ENCODE measurements around the gene MB21D2.

MB21D2 gene

GRCh38 chr3:192916371-192917027, 1.2 kb downstream of the MB21D2 start:
- TF ChIP-seq ZNF384 (IDR thresholded peaks at IDR 0.05) = no peak
- TF ChIP-seq FOXK2 (IDR thresholded peaks at IDR 0.05) = no peak
- TF ChIP-seq PKNOX1 (IDR thresholded peaks at IDR 0.05) = no peak
- no peak for TF ChIP-seq HDGF (IDR thresholded peaks at IDR 0.05; ENCODE audit: borderline replicate concordance)
- no peak for TF ChIP-seq NFRKB (IDR thresholded peaks at IDR 0.05)
- TF ChIP-seq FOXA1 (IDR thresholded peaks at IDR 0.05) = no peak
- TF ChIP-seq L3MBTL2 (conservative IDR thresholded peaks at IDR 0.05) = no peak
- no peak for TF ChIP-seq SUZ12 (IDR thresholded peaks at IDR 0.05)
- peak; percentile 15 for DNase-seq (ENCODE audit: extremely low spot score)
- ChIA-PET POLR2A (interaction anchor here (0.6 to 1.9 kb wide), 5 partner anchors 13 to 124 kb away, joined by 5 to 6 read pairs (median 5); no protein-coding TSS in a partner anchor), CTCF (no interaction called here)

GRCh38 chr3:192915722-192916121, 1.9 kb downstream of the MB21D2 start:
- ChIA-PET CTCF (interaction anchor here (0.7 to 1.6 kb wide), 2 partner anchors 26 to 103 kb away, joined by 3 read pairs; no protein-coding TSS in a partner anchor), POLR2A (interaction anchor here (1.1 kb wide), 1 partner anchor 23 kb away, joined by 3 read pairs; no protein-coding TSS in a partner anchor)
- DNase-seq (ENCODE audit: extremely low spot score) = no peak
- no peak for TF ChIP-seq CTBP1 (IDR thresholded peaks at IDR 0.05; ENCODE audit: borderline replicate concordance)
- no peak for TF ChIP-seq ZNF384 (IDR thresholded peaks at IDR 0.05)
- TF ChIP-seq ARNT (IDR thresholded peaks at IDR 0.05) = no peak
- TF ChIP-seq LEF1 (IDR thresholded peaks at IDR 0.05; ENCODE audit: borderline replicate concordance) = no peak

- TF ChIP-seq CTBP1 (IDR thresholded peaks at IDR 0.05; ENCODE audit: borderline replicate concordance) (no peak), SP1 (IDR thresholded peaks at IDR 0.05) (no peak), FOXM1 (IDR thresholded peaks at IDR 0.05; ENCODE audit: borderline replicate concordance) (no peak), NFRKB (IDR thresholded peaks at IDR 0.05) (no peak), FOXA1 (IDR thresholded peaks at IDR 0.05) (no peak), FOXK2 (IDR thresholded peaks at IDR 0.05) (no peak), LEF1 (IDR thresholded peaks at IDR 0.05; ENCODE audit: borderline replicate concordance) (no peak), ZNF384 (IDR thresholded peaks at IDR 0.05) (no peak), SUZ12 (IDR thresholded peaks at IDR 0.05) (no peak), BHLHE40 (IDR thresholded peaks at IDR 0.05; ENCODE audit: borderline replicate concordance) (no peak)
- CTCF ChIA-PET = interaction anchor here (0.7 to 1.6 kb wide), 3 partner anchors 25 to 102 kb away, joined by 3 to 4 read pairs (median 3); no protein-coding TSS in a partner anchor
- POLR2A ChIA-PET = interaction anchor here (0.6 to 1.1 kb wide), 2 partner anchors 18 to 22 kb away, joined by 3 read pairs; no protein-coding TSS in a partner anchor
- peak; percentile 19 for DNase-seq (ENCODE audit: extremely low spot score)
These were observed 2.4 kb downstream of the MB21D2 start for GRCh38 chr3:192915304-192915703.

GRCh38 chr3:192914848-192915247, 2.8 kb downstream of the MB21D2 start:
- TF ChIP-seq LEF1 (IDR thresholded peaks at IDR 0.05; ENCODE audit: borderline replicate concordance) = no peak
- no peak for TF ChIP-seq ZNF384 (IDR thresholded peaks at IDR 0.05)
- TF ChIP-seq NFRKB (IDR thresholded peaks at IDR 0.05) = no peak
- no peak for TF ChIP-seq PKNOX1 (IDR thresholded peaks at IDR 0.05)
- no peak for TF ChIP-seq BHLHE40 (IDR thresholded peaks at IDR 0.05; ENCODE audit: borderline replicate concordance)
- no peak for TF ChIP-seq CTBP1 (IDR thresholded peaks at IDR 0.05; ENCODE audit: borderline replicate concordance)
- TF ChIP-seq HDGF (IDR thresholded peaks at IDR 0.05; ENCODE audit: borderline replicate concordance) = no peak
- no peak for TF ChIP-seq TARDBP (IDR thresholded peaks at IDR 0.05)
- TF ChIP-seq FOXM1 (IDR thresholded peaks at IDR 0.05; ENCODE audit: borderline replicate concordance) = no peak
- TF ChIP-seq FOXA1 (IDR thresholded peaks at IDR 0.05) = no peak
- TF ChIP-seq L3MBTL2 (conservative IDR thresholded peaks at IDR 0.05) = no peak
- TF ChIP-seq SUZ12 (IDR thresholded peaks at IDR 0.05) = no peak
- TF ChIP-seq ELF4 (IDR thresholded peaks at IDR 0.05) = no peak
- TF ChIP-seq SP1 (IDR thresholded peaks at IDR 0.05) = no peak
- no peak for TF ChIP-seq ARNT (IDR thresholded peaks at IDR 0.05)
- TF ChIP-seq FOXK2 (IDR thresholded peaks at IDR 0.05) = no peak
- ChIA-PET POLR2A (interaction anchor here (0.6 to 1.1 kb wide), 2 partner anchors 19 to 22 kb away, joined by 3 read pairs; no protein-coding TSS in a partner anchor), CTCF (interaction anchor here (0.7 to 1.6 kb wide), 3 partner anchors 25 to 102 kb away, joined by 3 to 4 read pairs (median 3); no protein-coding TSS in a partner anchor)
- DNase-seq (ENCODE audit: extremely low spot score) = no peak

GRCh38 chr3:192913540-192913939, 4.1 kb downstream of the MB21D2 start:
- CTCF ChIA-PET = no interaction called here
- TF ChIP-seq FOXM1 (IDR thresholded peaks at IDR 0.05; ENCODE audit: borderline replicate concordance) = no peak
- no peak for DNase-seq (ENCODE audit: extremely low spot score)
- POLR2A ChIA-PET = no interaction called here

GRCh38 chr3:192911293-192911692, 6.4 kb downstream of the MB21D2 start:
- TF ChIP-seq FOXK2 (IDR thresholded peaks at IDR 0.05) (no peak), ZNF384 (IDR thresholded peaks at IDR 0.05) (no peak), ELF4 (IDR thresholded peaks at IDR 0.05) (no peak), TARDBP (IDR thresholded peaks at IDR 0.05) (no peak), PKNOX1 (IDR thresholded peaks at IDR 0.05) (no peak), BHLHE40 (IDR thresholded peaks at IDR 0.05; ENCODE audit: borderline replicate concordance) (no peak), SUZ12 (IDR thresholded peaks at IDR 0.05) (no peak), SP1 (IDR thresholded peaks at IDR 0.05) (no peak), LEF1 (IDR thresholded peaks at IDR 0.05; ENCODE audit: borderline replicate concordance) (no peak), NFRKB (IDR thresholded peaks at IDR 0.05) (no peak), FOXM1 (IDR thresholded peaks at IDR 0.05; ENCODE audit: borderline replicate concordance) (no peak), CTBP1 (IDR thresholded peaks at IDR 0.05; ENCODE audit: borderline replicate concordance) (no peak), FOXA1 (IDR thresholded peaks at IDR 0.05) (no peak), L3MBTL2 (conservative IDR thresholded peaks at IDR 0.05) (no peak), ARNT (IDR thresholded peaks at IDR 0.05) (no peak)
- POLR2A ChIA-PET = no interaction called here
- DNase-seq (ENCODE audit: extremely low spot score) = no peak
- CTCF ChIA-PET = no interaction called here
